GM10266 (cell line): ENCODE data around the gene NACA2.

Experiments used
- DNase-seq: peaks from one replicate; pipeline ENCODE4 v3.0.0; 2012; ENCODE audit errors: extremely low spot score
- TF ChIP-seq, protein P1 (sequence below): IDR thresholded peaks from 2 replicates; pipeline ENCODE4 v1.5.1; 2012; ENCODE audit warnings: mild to moderate bottlenecking, low read depth; ENCODE audit not compliant: control insufficient read depth, insufficient read depth; ENCODE audit errors: missing control alignments

The NACA2 gene

DNA sequence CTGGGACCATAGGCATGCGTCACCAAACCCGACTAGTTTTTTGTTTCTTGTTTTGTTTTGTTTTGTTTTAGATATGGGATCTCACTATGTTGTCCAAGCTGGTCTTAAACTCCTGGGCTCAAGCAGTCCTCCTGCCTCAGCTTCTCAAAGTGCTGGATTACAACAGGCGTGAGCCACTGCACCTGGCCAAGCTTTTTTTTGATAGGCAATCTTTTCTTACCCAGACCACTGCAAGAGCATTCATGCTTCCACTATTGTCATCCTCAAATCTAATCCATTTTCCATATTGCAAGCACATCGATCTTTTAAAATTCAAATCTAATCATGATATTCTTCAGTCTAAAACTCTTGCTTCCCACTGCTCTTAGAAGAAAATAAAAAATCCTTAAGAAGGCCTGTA lies 10.3 kb upstream of the NACA2 start:
- no peak for DNase-seq
- TF ChIP-seq, protein P1, sequence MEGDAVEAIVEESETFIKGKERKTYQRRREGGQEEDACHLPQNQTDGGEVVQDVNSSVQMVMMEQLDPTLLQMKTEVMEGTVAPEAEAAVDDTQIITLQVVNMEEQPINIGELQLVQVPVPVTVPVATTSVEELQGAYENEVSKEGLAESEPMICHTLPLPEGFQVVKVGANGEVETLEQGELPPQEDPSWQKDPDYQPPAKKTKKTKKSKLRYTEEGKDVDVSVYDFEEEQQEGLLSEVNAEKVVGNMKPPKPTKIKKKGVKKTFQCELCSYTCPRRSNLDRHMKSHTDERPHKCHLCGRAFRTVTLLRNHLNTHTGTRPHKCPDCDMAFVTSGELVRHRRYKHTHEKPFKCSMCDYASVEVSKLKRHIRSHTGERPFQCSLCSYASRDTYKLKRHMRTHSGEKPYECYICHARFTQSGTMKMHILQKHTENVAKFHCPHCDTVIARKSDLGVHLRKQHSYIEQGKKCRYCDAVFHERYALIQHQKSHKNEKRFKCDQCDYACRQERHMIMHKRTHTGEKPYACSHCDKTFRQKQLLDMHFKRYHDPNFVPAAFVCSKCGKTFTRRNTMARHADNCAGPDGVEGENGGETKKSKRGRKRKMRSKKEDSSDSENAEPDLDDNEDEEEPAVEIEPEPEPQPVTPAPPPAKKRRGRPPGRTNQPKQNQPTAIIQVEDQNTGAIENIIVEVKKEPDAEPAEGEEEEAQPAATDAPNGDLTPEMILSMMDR, result no peak

GRCh38 chr17:61600621-61601020 lies 9.6 kb upstream of the NACA2 start:
- TF ChIP-seq, protein P1, result no peak
- DNase-seq, result no peak

GRCh38 chr17:61599608-61600007 lies 8.6 kb upstream of the NACA2 start:
- TF ChIP-seq, protein P1, result no peak
- DNase-seq, result no peak

- TF ChIP-seq, protein P1, result no peak
Observed at GRCh38 chr17:61598014-61598413, 7.0 kb upstream of the NACA2 start.

GRCh38 chr17:61597607-61598006 lies 6.6 kb upstream of the NACA2 start:
- TF ChIP-seq, protein P1, result no peak
- DNase-seq, result no peak

More at GRCh38 chr17:61598014-61598413, 7.0 kb upstream of the NACA2 start:
- no peak for DNase-seq

DNA sequence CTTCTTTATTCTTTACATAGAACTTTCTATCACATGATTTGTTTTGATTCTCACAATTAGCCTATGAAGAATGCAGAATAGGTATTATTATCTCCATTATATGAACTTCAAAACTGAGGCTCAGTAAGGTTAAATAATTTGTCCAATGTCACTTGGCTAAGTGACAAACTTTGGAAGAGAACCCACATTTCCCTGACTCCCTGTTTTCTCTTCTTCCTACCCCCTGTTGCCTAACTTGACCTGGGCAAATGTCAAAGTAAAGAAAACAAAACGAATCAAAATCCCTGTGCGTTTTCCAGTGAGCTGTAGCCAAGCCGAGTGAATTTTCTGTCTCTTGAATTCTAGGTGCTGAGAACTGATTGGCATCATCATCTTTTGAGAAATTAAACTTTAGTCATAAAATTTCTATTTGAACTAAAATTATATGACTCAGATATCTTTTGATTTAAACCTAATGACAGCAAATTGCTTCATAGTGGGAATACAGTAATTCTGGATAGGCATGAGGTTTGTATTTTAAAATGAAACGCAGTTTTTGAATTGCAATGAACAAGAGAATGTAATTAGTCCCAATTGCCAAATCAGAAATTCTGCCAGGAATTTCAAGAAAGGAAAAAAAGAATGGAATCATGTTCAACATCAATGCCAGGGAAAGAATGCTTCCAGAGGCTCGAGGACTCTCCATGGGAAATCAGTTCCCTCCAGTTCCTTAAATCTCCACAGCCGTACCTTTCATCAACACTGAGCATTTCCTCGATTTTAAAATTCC lies 4.6 kb upstream of the NACA2 start:
- no peak for DNase-seq
- TF ChIP-seq, protein P1, result no peak

GRCh38 chr17:61594294-61594825 lies 3.3 kb upstream of the NACA2 start:
- TF ChIP-seq, protein P1, result no peak
- DNase-seq, result no peak
